Urothelium cell line (cell line): Measurements from ENCODE around the gene KCNJ15.
"Not testable (repeated sequence)": the region's sequence is repeated elsewhere in the genome, so short reads cannot be mapped to it uniquely, and the experiment has no call there.

ENCODE experiments used
- DNase-seq: peaks from one replicate; pipeline ENCODE4 v3.0.0; 2011; ENCODE audit warnings: low spot score, mixed read lengths
- FAIRE-seq: peaks from 2 replicates; lab custom pipeline; 2011; peaks lifted over from hg19 to GRCh38; lab: Jason Lieb, UNC

The KCNJ15 gene

GRCh38 chr21:38244407-38244787, 12.4 kb upstream of the KCNJ15 start:
- no peak for DNase-seq
- no peak for FAIRE-seq

- DNase-seq, result peak; percentile 51
These were observed 11.6 kb upstream of the KCNJ15 start for GRCh38 chr21:38244885-38245869.

DNA sequence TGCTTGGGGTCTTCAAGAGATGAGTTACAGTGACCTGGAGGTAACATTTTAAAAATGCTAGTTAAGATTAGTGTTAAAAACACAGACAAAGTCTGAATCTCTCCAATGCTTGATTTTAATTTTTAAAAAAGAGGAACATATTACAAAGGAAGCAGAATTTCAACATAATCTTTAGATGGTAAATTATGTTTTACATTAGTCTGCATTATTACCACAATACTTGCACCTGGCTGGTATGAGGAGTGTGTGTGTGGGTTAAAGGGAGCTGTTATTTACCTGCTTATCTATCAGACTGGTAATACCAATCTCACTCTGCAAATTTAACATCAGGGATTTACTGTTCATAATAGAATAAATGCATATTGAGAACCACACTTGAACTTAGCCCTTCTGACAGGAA, 10.3 kb upstream of the KCNJ15 start:
- no peak for DNase-seq
- no peak for FAIRE-seq

More at GRCh38 chr21:38244885-38245869, 11.6 kb upstream of the KCNJ15 start:
- no peak for FAIRE-seq

DNA sequence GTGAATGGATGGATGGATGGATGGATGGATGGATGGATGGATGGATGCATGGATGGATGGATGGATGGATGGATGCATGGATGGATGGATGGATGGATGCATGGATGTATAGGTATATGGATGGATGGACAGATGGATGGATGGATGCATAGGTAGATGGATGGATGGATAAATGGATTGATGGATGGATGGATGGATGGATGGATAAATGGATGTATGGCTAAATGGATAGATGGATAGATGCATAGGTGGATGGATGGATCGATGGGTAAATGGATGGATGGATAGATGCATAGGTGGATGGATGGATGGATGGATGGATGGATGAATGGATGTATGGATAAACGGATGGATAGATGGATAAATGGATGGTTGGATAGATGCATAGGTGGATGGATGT, 9.7 kb upstream of the KCNJ15 start:
- not testable (repeated sequence) for FAIRE-seq

GRCh38 chr21:38247738-38248510, 8.9 kb upstream of the KCNJ15 start:
- FAIRE-seq (no peak), DNase-seq (no peak)

More for the DNA sequence above, 9.7 kb upstream of the KCNJ15 start:
- DNase-seq, result not testable (repeated sequence)

- no peak for DNase-seq
- no peak for FAIRE-seq
These were observed 7.5 kb upstream of the KCNJ15 start for GRCh38 chr21:38249256-38249655.

DNA sequence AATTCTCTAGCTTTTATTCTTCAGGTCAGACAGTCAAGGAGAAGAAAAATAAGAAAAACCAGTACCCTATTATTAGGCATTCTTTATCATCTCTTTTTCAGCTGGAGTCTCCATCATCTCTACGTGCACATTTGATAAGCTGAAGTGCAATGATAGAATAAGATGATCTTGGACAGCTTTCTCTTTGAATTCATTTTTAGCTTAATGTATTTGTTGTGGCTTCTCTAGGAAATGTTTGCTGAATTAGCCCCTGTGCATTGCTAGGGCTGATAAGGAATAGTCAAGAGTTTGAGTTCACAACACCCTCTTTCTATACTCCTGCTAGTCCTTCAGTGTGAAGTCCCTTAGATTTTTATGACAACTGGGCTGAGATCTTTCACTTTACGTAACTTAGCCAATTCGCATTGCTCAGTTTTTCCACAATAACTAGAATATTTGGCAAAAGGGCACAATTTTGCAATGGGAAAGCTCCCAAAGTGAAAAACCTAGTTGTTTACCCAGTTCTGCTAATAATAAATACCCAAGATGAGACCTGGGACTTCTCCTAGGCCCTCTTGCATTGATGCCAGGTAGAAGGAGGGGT, 7.0 kb upstream of the KCNJ15 start:
- no peak for DNase-seq
- no peak for FAIRE-seq

- FAIRE-seq (no peak), DNase-seq (no peak)
These were observed 5.8 kb upstream of the KCNJ15 start for GRCh38 chr21:38250991-38251418.

GRCh38 chr21:38254970-38255369, 1.8 kb upstream of the KCNJ15 start:
- FAIRE-seq (no peak), DNase-seq (no peak)

GRCh38 chr21:38255571-38256117, 1.1 kb upstream of the KCNJ15 start:
- DNase-seq (no peak), FAIRE-seq (no peak)

DNA sequence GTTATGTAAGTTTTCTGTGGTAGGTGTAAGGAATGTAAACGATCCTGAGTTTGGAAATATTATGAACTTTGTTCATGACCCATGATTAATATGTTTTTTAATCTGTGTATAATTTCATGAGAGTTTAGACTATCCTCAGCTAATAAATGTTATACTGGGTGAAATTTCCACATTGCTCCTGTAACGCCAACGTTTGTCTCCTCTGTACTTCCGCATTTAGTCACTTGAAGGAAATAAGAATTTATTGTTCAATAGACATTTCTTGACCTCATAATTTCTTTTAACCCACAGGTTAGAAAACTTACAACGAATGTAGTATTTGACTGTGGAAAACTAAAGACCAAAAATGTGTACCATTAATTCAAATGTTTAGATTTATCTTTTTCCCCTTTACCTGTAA, 876 bp downstream of the KCNJ15 start:
- DNase-seq, result no peak
- no peak for FAIRE-seq

GRCh38 chr21:38258521-38259485, 2.0 kb downstream of the KCNJ15 start:
- FAIRE-seq (no peak), DNase-seq (no peak)

DNA sequence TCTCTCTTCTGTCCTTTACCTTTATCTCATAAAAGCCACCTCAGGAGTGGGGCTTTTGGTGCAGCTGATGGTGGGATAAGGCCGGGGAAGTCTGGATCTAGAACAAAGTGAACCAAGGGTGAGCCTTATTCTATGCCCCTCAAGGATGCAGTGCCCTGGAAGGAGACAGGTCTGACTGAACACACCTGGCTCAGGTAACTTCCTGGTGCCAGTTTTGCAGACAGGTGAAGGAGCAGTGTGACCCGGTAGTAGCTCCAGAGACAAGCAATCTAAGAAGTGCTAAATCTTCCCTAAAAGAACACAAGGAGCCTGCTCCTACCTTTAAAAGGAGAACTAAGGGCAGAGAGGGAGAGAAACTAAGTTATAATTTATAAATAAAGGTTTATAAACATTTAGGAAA, 2.9 kb downstream of the KCNJ15 start:
- DNase-seq (no peak), FAIRE-seq (no peak)

DNA sequence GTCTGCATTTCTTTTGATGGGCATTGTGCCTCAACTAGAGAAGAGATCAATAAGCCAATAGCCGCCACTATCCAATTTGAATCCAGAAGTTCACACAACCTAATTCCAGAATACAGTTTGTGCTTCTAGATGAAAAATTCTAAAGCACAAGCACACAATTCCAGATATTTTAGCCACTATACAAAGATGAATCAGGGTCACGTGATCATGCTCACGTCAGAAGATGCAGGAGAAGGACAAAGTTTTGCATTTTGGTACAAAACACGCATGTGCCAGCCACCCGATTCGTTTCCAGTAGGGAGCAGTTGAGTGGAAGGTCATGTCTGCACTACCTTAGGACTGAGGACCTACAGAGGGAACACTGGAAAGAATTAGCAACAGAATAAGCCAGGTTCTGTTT, 3.6 kb downstream of the KCNJ15 start:
- DNase-seq (no peak), FAIRE-seq (no peak)

DNA sequence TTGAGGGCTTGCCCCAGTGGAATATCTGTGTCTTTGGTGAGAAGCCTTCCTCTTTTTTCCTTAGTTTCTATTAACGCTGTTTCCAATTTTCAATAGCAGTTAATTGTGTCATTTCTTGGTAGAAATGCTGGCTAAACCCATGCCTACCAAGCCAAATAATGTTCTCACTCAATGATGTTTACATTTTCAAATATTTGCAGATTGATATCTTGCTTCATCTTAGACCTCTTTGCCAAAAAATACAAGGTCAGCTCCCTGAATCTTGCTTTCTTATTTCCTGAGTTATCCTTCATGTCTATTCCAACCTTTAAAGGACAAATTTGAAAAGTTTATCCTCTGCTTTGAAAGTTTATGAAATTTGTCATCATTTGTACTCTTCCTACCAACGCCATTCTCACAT, 5.1 kb downstream of the KCNJ15 start:
- DNase-seq, result no peak
- no peak for FAIRE-seq

DNA sequence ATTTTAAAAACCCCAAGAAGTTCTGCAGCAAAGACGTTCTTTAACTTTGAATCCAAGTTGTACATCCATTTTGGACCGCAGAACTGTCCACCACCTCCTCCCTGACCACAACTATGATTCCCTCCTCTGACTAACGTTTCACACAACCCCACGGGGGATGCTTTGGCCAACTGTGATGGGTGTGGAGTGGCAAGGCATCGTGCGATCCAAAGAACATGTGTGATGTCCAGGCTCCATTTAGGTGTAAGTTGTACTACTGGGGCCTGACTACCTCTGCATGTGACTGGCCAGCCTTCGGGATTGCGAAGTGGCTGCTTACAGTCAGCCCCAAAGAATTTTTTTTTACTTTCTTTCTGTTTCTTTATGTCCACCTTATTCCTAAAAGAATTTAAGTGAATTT, 6.7 kb downstream of the KCNJ15 start:
- FAIRE-seq (no peak), DNase-seq (no peak)

DNA sequence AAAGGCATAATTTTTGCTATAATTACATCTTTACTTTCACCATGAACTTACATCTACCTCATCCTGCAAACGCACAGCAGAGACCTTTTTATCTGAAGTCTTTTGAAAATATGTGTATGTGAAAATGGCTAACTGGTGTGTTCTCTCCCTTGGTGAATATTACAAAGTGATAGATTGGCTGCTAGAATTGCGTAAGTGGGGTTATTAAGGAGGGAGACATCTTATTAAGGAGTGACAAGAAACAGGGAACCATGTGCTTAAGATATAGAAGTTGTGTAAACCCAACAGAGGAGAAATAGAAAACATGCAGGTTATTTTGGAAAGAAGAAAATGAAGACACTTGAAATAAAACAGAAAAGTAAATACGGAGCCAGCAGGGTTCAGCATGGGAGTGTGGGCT, 7.8 kb downstream of the KCNJ15 start:
- no peak for FAIRE-seq
- DNase-seq, result no peak

DNA sequence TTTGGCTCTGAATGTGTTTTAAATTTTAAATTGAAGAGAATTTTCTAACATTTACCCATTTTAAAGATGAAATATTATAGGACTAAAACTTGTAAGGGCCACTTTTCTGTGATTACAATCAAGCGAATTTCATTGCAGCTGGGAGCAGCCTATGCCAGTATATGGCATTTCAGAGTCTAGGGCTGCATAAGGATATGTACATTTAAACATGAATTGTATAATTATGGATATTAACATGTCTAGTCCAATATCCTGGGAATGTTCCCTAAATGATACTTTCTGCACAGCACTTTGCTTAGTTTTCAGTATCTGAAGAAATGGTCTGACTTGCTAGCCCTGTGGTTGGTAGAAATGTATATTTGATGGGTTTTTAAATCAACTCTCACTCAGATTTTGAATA, 8.4 kb downstream of the KCNJ15 start:
- DNase-seq, result no peak
- no peak for FAIRE-seq

- DNase-seq (no peak), FAIRE-seq (no peak)
These were observed 9.9 kb downstream of the KCNJ15 start for GRCh38 chr21:38266732-38267131.

GRCh38 chr21:38267136-38267755, 10.5 kb downstream of the KCNJ15 start:
- FAIRE-seq (no peak), DNase-seq (no peak)
